GM18508 (cell line): ENCODE data around the gene CXCL11.
A peak's percentile ranks its signal among the peaks of the same experiment; 100 is the strongest.
"Not testable (repeated sequence)": the region's sequence is repeated elsewhere in the genome, so short reads cannot be mapped to it uniquely, and the experiment has no call there.

Experiments used
- ATAC-seq: cut with Tn5 transposase; IDR thresholded peaks from one replicate; pipeline ENCODE4 v1.9.1; 2021; ENCODE audit warnings: moderate number of reproducible peaks; ENCODE audit not compliant: insufficient read depth, unreplicated experiment

Gene CXCL11

GRCh38 chr4:76044686-76045085 is 8.8 kb upstream of the CXCL11 start:
- not testable (repeated sequence) for ATAC-seq

GRCh38 chr4:76043306-76043705 is 7.4 kb upstream of the CXCL11 start:
- not testable (repeated sequence) for ATAC-seq

GRCh38 chr4:76042241-76042998 is 6.5 kb upstream of the CXCL11 start:
- not testable (repeated sequence) for ATAC-seq

GRCh38 chr4:76036855-76037254 is 985 bp upstream of the CXCL11 start:
- ATAC-seq, result no peak

GRCh38 chr4:76035141-76035540 is 729 bp downstream of the CXCL11 start:
- no peak for ATAC-seq

- no peak for ATAC-seq
Observed at GRCh38 chr4:76029300-76029699, 6.6 kb downstream of the CXCL11 start.

- ATAC-seq, result no peak
Observed at GRCh38 chr4:76028350-76028765, 7.5 kb downstream of the CXCL11 start.

- ATAC-seq, result no peak
Observed at GRCh38 chr4:76024065-76024464, 11.8 kb downstream of the CXCL11 start.

- no peak for ATAC-seq
Observed at GRCh38 chr4:76023389-76023788, 12.5 kb downstream of the CXCL11 start, which contains the start of gene CXCL10. Gene CXCL10, minus strand, starts transcription at chr4:76023497. Its CDS starts 66 bp downstream, at chr4:76023431.

- no peak for ATAC-seq
Observed at GRCh38 chr4:76022677-76023076, 13.2 kb downstream of the CXCL11 start.

GRCh38 chr4:76022031-76022430 is 13.8 kb downstream of the CXCL11 start:
- no peak for ATAC-seq

- ATAC-seq, result no peak
Observed at GRCh38 chr4:76017056-76017686, 18.7 kb downstream of the CXCL11 start.

- ATAC-seq, result peak; percentile 57
Observed at GRCh38 chr4:76016393-76016792, 19.5 kb downstream of the CXCL11 start.

GRCh38 chr4:76013540-76013939 is 22.3 kb downstream of the CXCL11 start:
- no peak for ATAC-seq

- no peak for ATAC-seq
Observed at GRCh38 chr4:76012388-76012801, 23.5 kb downstream of the CXCL11 start.

GRCh38 chr4:76011700-76012387 is 24.0 kb downstream of the CXCL11 start:
- ATAC-seq, result no peak

- ATAC-seq, result no peak
Observed at GRCh38 chr4:76011018-76011670, 24.7 kb downstream of the CXCL11 start.

GRCh38 chr4:76010576-76010975 is 25.3 kb downstream of the CXCL11 start:
- no peak for ATAC-seq

- no peak for ATAC-seq
Observed at GRCh38 chr4:76009311-76009710, 26.6 kb downstream of the CXCL11 start.

- no peak for ATAC-seq
Observed at GRCh38 chr4:76007089-76007862, 28.6 kb downstream of the CXCL11 start, which contains the start of gene CXCL9. Gene CXCL9, minus strand, starts transcription at chr4:76007509. Its CDS starts 60 bp downstream, at chr4:76007449.
